DOHH2 (cell line): ENCODE results near the gene AUTS2.

ENCODE experiments used
- H3F3A ChIP-seq: fragments of 200-600 bp; sonication (generic), shearing (Covaris generic); 2 replicates; pipeline ENCODE4 v1.6.0; 2016; ENCODE audit warnings: antibody characterized with exemption, mild to moderate bottlenecking; ENCODE audit not compliant: control insufficient read depth, insufficient read depth
- H3K27ac ChIP-seq: fragments of 200-600 bp; sonication (generic); 2 replicates; pipeline ENCODE4 v1.5.1; 2014; ENCODE audit warnings: low read depth, mild to moderate bottlenecking, low read length, moderate library complexity
- H3K27me3 ChIP-seq: fragments of 200-600 bp; sonication (generic); 2 replicates; pipeline ENCODE4 v1.6.1; 2014; ENCODE audit warnings: mild to moderate bottlenecking, low read length, mixed read lengths; ENCODE audit not compliant: control insufficient read depth
- H3K36me3 ChIP-seq: fragments of 200-600 bp; sonication (generic); 2 replicates; pipeline ENCODE4 v1.6.1; 2014; ENCODE audit warnings: mild to moderate bottlenecking, low read length, moderate library complexity, mixed read lengths; ENCODE audit not compliant: control insufficient read depth
- H3K4me1 ChIP-seq: fragments of 200-600 bp; sonication (generic); 2 replicates; pipeline ENCODE4 v1.6.1; 2014; ENCODE audit warnings: mild to moderate bottlenecking, low read length, mixed read lengths; ENCODE audit not compliant: control insufficient read depth
- H3K4me2 ChIP-seq: fragments of 200-600 bp; sonication (generic); 2 replicates; pipeline ENCODE4 v1.6.0; 2014; ENCODE audit warnings: mild to moderate bottlenecking, low read length, moderate library complexity
- H3K4me3 ChIP-seq: fragments of 200-600 bp; sonication (generic); 2 replicates; pipeline ENCODE4 v1.5.1; 2014; ENCODE audit warnings: mild to moderate bottlenecking, low read length, mixed read lengths
- H3K79me2 ChIP-seq: fragments of 200-600 bp; sonication (generic); 2 replicates; pipeline ENCODE4 v1.6.1; 2014; ENCODE audit warnings: mild to moderate bottlenecking, low read length, mixed read lengths; ENCODE audit not compliant: control insufficient read depth
- H3K9me2 ChIP-seq: fragments of 200-600 bp; sonication (generic); replicated peaks from 2 replicates; pipeline ENCODE4 v1.6.1; 2014; ENCODE audit warnings: mild to moderate bottlenecking, low read length, mixed read lengths; ENCODE audit not compliant: control insufficient read depth
- H3K9me3 ChIP-seq: fragments of 200-600 bp; sonication (generic); 2 replicates; pipeline ENCODE4 v1.6.1; 2014; ENCODE audit warnings: antibody characterized with exemption, low read length, mixed read lengths; ENCODE audit not compliant: control insufficient read depth, insufficient read depth
- H4K20me1 ChIP-seq: fragments of 200-600 bp; sonication (generic); 2 replicates; pipeline ENCODE4 v1.6.0; 2014; ENCODE audit warnings: low read depth, mild to moderate bottlenecking, antibody characterized with exemption, low read length, moderate library complexity; ENCODE audit not compliant: control insufficient read depth, insufficient read depth
- CTCF ChIP-seq: fragments of 200-600 bp; sonication (generic); IDR thresholded peaks from one replicate; pipeline ENCODE4 v1.5.1; 2014; ENCODE audit warnings: antibody characterized with exemption, mild to moderate bottlenecking, low read depth, low read length; ENCODE audit not compliant: poor library complexity, severe bottlenecking
- EZH2phosphoT487 ChIP-seq: fragments of 200-600 bp; sonication (generic); IDR thresholded peaks from 2 replicates; pipeline ENCODE4 v1.6.1; 2017; ENCODE audit warnings: borderline replicate concordance, mild to moderate bottlenecking, antibody characterized with exemption, low read length, moderate library complexity, mixed read lengths

AUTS2 gene

GRCh38 chr7:70556761-70557160 is 958.5 kb downstream of the AUTS2 start:
- Histone ChIP-seq H3K4me1 (peaks cover 7% of the 10 kb centered on the region), H4K20me1 (no peaks in the 10 kb centered on the region), H3F3A (no peaks in the 10 kb centered on the region), H3K79me2 (no peaks in the 10 kb centered on the region), H3K36me3 (no peaks in the 10 kb centered on the region), H3K4me3 (no peak overlapping the region), H3K27me3 (no peaks in the 10 kb centered on the region), H3K9me3 (peaks cover 6% of the 10 kb centered on the region; the same call in 1 of the 2 replicates), H3K27ac (no peak overlapping the region), H3K4me2 (no peak overlapping the region), H3K9me2 (no peaks in the 10 kb centered on the region)
- TF ChIP-seq EZH2phosphoT487 (no peak), CTCF (no peak)

GRCh38 chr7:70557338-70557737 is 959.1 kb downstream of the AUTS2 start:
- Histone ChIP-seq H3K79me2 (no peaks in the 10 kb centered on the region), H3K4me2 (no peak overlapping the region), H3K9me3 (peaks cover 6% of the 10 kb centered on the region; the same call in 1 of the 2 replicates), H3K27me3 (no peaks in the 10 kb centered on the region), H3K27ac (no peak overlapping the region), H3K4me1 (peaks cover 4% of the 10 kb centered on the region), H4K20me1 (no peaks in the 10 kb centered on the region), H3K4me3 (no peak overlapping the region), H3K9me2 (no peaks in the 10 kb centered on the region), H3F3A (no peaks in the 10 kb centered on the region), H3K36me3 (no peaks in the 10 kb centered on the region)
- TF ChIP-seq EZH2phosphoT487 (no peak), CTCF (no peak)

- Histone ChIP-seq H3K27ac (no peak overlapping the region), H3K4me1 (no peaks in the 10 kb centered on the region), H3K36me3 (no peaks in the 10 kb centered on the region), H3K27me3 (no peaks in the 10 kb centered on the region), H3K9me2 (no peaks in the 10 kb centered on the region), H3K9me3 (peaks cover 6% of the 10 kb centered on the region; the same call in 1 of the 2 replicates), H3K4me3 (no peak overlapping the region), H4K20me1 (no peaks in the 10 kb centered on the region), H3K79me2 (no peaks in the 10 kb centered on the region), H3K4me2 (no peak overlapping the region), H3F3A (no peaks in the 10 kb centered on the region)
- TF ChIP-seq EZH2phosphoT487 (no peak), CTCF (no peak)
Measured at GRCh38 chr7:70559815-70560214, 961.5 kb downstream of the AUTS2 start.
